Posterior vena cava (tissue), 2 donors: ENCODE measurements around the gene TPI1. TPM values are rescaled to one million over a fixed set of nuclear protein-coding genes. Genes with fewer than 3 reads are reported as not detected.
"Not testable (repeated sequence)": the region's sequence is repeated elsewhere in the genome, so short reads cannot be mapped to it uniquely, and the experiment has no call there.

ENCODE experiments used
- DNase-seq: peaks from one replicate; pipeline ENCODE4 v3.0.0-alpha.2; 2020; ENCODE audit warnings: low spot score
- intact Hi-C, 2 donors: fragments of 100-400 bp; cut with DNase I; formaldehyde crosslinking; loops; one replicate each; pipeline versions ENCODE4 v1.14.1 to v1.14.2; 2022 to 2023
- total RNA-seq, 2 donors: library from RNA; stranded (reverse); fragmentation: NEBNext Ultra II Directional; extraction: Animal tissue kit (Norgen Biotek cat#: 25700); gene quantifications; one replicate each; pipeline ENCODE4 v1.2.1, GENCODE V29; 2021
- donor health status: DM: yes; HTN: yes; CAD: no.
- donor health status: DM: yes; HTN: yes; CAD: no.

TPI1 gene
- total RNA-seq, 2 donors from 2014 or later, result 303 to 366 TPM

DNA sequence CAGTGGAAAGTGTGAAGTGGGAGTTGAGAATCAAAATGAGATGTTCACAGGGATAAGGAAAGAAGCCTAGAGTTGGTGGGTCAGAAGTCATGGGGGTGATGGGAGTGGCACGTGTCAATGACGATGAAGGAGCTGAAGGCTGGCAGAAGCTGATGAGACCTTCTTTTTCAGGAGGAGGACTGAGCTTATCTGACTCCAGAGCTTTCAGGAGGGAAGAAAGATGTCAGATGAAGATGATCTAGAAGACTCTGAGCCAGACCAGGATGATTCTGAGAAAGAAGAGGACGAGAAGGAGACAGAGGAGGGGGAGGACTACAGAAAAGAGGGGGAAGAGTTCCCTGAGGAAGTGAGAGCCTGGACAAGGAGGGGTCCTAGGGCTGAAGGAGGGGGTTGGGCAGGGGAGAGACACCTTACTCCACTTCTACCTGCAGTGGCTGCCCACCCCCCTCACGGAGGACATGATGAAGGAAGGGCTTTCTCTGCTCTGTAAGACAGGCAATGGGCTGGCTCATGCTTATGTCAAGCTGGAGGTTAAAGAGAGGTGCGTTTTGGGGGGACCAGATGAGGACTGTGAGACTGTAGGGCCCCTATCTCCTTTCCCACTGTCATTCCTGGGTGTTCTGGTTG lies 38.2 kb downstream of the TPI1 start:
- no peak for DNase-seq
- intact Hi-C loops, result no loop called here

DNA sequence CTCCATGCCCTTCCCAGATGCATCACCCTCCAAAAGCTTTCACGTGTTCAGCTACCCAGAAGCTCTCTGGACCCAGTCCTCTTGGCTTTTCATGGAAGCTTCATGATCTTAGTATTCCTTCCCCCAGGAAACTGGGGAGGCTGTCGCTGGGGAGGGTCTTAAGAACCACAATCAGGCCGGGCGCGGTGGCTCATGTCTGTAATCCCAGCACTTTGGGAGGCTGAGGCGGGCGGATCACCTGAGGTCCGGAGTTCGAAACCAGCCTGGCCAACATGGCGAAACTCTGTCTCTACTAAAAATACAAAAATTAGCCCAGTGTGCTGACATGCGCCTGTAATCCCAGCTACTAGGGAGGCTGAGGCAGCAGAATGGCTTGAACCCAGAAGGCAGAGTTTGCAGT lies 40.8 kb downstream of the TPI1 start:
- peak; percentile 69 for DNase-seq
- intact Hi-C loops, result not testable (repeated sequence)

DNA sequence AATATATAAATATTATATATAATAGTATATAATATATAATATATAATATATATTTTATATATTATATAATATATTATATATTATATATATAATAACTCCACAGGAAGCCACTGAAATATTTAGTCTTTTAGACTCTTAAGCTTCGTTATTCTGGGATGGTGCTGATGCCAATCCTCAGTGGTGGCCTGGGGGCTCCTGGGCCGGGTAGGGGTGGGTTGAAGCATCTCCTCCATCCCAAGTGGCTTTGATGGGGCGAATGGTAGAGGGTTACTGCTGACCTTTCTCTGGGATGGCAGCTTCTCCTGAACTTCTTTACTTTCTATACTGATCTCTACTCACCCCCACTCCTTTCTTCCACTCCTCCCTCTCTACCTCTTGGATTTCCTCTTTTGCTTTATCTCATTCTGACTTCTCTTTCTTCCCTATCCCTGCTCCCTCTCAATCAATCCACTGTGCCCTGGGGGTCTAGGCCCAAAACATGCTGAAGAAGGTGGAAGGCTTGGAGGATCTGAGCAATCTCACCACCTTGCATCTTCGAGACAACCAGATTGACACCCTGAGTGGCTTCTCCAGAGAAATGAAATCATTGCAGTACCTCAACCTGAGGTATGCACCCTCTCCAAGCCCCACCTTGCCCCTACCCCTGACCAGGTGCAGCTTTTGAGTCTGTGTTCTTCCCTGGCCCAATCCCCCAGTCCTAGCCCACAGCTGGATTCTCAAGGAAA lies 42.3 kb downstream of the TPI1 start:
- intact Hi-C loops, result no loop called here
- peak; percentile 30 for DNase-seq

DNA sequence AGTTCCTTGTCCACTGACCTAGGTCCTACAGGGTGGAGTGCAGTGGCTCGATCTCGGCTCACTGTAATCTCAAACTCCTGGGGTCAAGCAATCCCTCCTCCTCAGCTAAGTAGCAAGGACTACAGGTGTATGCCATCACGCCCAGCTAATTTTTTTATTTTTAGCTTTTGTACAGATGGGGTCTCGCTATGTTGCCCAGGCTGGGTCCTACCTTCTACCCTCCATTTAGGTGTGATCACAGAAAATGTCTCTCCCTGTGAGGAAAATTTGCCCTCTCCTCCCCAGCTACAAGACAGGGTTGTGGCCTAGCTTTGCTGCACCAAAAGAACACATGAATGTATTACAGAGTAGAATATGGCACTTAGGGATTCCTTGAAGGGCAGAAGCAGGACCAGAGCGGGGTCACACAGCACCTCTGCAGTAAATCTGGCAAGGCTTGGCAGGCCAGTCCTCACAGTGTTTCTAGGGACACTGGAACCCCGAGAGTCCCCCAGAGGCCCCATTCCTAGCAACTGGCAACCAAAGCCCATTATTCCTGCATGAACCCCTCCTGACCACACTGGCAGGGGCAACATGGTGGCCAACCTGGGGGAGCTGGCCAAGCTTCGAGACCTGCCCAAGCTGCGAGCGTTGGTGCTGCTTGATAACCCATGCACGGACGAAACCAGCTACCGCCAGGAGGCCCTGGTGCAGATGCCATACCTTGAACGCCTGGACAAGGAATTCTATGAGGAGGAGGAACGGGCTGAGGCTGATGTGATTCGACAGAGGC lies 45.0 kb downstream of the TPI1 start:
- intact Hi-C loops, result no loop called here
- DNase-seq, result peak; percentile 74

DNA sequence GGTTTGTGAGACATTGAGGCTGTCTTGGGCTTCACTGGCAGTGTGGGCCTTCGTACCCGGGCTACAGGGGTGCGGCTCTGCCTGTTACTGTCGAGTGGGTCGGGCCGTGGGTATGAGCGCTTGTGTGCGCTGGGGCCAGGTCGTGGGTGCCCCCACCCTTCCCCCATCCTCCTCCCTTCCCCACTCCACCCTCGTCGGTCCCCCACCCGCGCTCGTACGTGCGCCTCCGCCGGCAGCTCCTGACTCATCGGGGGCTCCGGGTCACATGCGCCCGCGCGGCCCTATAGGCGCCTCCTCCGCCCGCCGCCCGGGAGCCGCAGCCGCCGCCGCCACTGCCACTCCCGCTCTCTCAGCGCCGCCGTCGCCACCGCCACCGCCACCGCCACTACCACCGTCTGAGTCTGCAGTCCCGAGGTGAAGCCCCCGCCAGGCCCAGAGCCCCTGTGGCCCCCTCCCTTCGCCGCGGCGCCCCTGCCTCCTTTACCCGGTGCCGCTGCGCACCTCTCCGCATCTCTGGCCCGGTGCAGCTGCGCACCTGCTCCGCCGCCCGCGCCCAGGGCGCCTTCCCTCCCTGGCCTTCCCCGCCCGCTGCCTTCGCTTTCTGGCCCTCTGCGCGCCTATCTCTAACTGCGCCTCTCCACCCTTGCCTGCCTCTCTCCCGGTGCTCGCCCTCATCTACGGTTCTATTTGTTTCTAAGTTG lies 47.1 kb downstream of the TPI1 start, which contains the start of gene ENO2:
Gene ENO2, plus strand, starts transcription at position 335 of the 701 bp plus-strand sequence. CDS start 1,253 bp downstream, outside the sequence.
- peak; percentile 93 for DNase-seq
- intact Hi-C loops, result no loop called here

DNA sequence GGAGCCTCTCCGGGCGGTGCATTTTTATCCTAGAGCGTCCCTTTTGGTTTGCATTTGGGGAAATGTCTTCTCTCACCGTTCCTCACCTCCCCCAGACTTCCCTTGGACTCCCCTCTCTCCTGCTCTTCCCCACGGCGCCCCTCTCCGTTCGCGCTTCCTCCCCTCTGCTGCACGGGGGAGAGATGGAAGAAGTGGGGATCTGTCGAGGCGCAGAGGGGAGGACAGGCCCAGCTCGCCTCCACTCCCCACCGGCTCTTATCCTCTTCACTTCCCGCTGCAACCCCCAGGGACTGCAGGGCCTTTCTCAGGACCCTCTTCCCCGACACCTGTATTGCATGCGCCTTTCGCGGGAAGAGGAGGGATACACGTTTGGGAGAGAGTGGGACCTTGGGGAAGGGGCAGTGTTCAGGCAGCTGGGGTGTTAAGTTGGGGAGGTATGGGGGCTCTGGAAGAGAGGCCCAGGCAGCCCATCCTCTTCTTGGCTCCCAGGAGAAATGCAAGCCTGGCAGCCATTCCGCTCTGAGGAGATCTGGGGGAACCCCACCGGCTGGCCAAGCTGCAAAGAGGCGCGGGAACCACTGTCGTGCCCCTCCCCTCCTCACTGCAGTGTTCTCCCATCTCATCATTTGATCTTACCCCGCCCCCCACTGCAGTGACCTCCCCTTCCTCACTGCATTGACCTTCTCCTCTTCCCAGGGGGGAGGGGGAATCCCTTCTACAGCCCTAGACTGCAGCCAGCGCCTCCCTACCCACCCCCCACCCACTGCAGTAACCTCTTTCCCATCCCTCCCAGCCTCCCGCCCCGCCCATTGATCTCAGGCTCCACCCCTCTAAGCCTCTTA lies 47.8 kb downstream of the TPI1 start:
- intact Hi-C loops, result no loop called here
- DNase-seq, result peak; percentile 78

DNA sequence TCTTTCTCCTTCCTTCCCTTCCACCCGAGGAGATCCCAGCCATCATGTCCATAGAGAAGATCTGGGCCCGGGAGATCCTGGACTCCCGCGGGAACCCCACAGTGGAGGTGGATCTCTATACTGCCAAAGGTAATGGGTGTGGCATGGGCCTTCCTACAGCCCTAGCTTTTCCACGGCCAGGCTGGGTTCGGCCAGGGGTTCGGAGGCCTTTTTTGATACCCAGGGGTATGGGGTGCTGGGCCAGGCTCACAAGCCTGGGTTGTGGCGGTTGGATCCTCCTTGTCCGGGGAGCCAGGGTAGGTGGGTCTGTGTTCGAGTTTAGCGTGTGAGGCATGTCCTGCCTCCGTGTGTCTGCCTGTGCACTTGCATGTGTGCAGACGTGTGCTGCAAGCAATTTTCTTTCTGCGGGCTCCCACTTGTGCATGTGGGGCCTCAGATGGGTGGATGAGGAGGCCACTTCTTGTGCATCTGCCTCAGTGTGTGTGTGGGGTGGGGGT lies 48.5 kb downstream of the TPI1 start:
- intact Hi-C loops, result no loop called here
- DNase-seq, result no peak

DNA sequence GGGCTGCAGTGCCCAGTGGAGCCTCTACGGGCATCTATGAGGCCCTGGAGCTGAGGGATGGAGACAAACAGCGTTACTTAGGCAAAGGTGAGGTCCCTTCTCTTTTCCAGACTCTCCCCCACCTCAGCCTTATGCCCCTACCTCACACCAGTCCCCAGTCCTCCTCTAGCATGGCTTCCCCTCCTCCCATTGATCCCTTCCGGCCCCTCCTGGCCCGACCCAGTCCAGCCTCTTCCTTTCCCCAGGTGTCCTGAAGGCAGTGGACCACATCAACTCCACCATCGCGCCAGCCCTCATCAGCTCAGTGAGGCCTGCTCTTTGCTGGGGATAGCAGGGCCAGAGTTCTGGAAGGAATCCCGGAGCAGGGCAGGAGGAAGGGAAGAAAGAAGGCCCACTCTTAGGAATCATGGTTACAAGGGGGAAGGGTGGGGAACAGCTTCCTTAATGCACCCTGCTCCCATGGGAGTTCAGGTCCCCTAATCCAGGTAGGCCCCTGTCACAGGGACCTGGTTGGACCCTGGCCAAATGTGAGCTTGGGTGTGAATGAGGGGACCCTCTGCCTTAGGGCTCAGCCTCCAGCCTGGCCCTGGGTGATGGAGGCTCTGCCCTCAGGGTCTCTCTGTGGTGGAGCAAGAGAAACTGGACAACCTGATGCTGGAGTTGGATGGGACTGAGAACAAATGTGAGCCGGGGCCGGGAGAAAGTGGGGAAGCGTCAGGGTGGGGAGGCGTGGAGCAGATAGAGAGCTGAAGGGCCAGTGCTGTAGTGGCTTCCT lies 49.3 kb downstream of the TPI1 start:
- peak; percentile 76 for DNase-seq
- intact Hi-C loops, result no loop called here

DNA sequence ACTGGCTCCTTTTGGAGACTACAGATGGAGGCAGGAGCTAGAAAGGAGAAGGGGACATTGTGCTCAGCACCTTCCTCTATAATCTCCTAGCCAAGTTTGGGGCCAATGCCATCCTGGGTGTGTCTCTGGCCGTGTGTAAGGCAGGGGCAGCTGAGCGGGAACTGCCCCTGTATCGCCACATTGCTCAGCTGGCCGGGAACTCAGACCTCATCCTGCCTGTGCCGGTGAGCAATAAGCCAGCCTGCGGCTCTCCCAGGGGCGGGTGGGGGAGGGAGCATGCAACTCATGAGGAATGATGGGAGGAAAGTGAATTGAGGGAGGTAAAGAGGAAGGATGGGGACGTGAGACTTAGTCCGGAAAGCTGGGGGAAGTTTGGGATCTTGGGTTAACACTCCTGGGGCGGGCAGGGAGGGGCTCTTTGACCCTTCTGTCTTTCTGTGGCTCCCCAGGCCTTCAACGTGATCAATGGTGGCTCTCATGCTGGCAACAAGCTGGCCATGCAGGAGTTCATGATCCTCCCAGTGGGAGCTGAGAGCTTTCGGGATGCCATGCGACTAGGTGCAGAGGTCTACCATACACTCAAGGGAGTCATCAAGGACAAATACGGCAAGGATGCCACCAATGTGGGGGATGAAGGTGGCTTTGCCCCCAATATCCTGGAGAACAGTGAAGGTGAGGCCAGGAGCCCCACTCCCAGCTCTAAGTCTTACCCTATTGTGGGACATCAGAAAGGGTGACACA lies 50.3 kb downstream of the TPI1 start:
- DNase-seq, result peak; percentile 68
- intact Hi-C loops, result no loop called here

DNA sequence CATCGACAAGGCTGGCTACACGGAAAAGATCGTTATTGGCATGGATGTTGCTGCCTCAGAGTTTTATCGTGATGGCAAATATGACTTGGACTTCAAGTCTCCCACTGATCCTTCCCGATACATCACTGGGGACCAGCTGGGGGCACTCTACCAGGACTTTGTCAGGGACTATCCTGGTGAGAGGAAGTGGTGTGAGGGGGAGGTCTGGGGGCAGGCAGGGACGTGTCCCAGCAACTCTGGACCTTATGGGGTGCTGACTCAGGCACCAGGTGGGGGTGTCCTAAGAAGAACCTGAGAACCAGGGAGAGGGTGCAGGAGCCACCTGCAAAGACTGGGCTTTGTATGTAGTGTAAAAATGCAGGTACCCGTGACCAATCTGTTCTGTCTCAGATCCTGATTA lies 52.3 kb downstream of the TPI1 start:
- peak; percentile 26 for DNase-seq
- intact Hi-C loops, result no loop called here

Other genes with a start within 250 kb of the TPI1 start
- 1 to 10 TPM; 2.3 to 3.3 TPM for gene LPAR5, start 231.6 kb upstream of the TPI1 start, total RNA-seq
- gene ACRBP, start 220.1 kb upstream of the TPI1 start, total RNA-seq, result 1 to 10 TPM; 1.3 to 2.2 TPM
- gene ING4, start 204.4 kb upstream of the TPI1 start, total RNA-seq, result 10 to 100 TPM; 23.0 to 25.9 TPM
- gene ZNF384, start 178.2 kb upstream of the TPI1 start, total RNA-seq, result 10 to 100 TPM; 35.6 to 40.1 TPM
- gene PIANP, start 166.7 kb upstream of the TPI1 start, total RNA-seq, result under 1 TPM in 1 of 2 donors, not detected in 1; 0.69 TPM
- gene COPS7A, start 143.5 kb upstream of the TPI1 start, total RNA-seq, result 10 to 100 TPM; 46.0 to 54.5 TPM
- 100 to 1,000 TPM; 106 to 145 TPM for gene MLF2, start 114.4 kb upstream of the TPI1 start, total RNA-seq
- 100 to 1,000 TPM; 373 to 398 TPM for gene PTMS, start 101.2 kb upstream of the TPI1 start, total RNA-seq
- 1 to 10 TPM in 1 of 2 donors, under 1 TPM in 1; 0.57 to 1.2 TPM for gene LAG3, start 95.0 kb upstream of the TPI1 start, total RNA-seq
- 10 to 100 TPM; 12.9 to 36.0 TPM for gene CD4, start 78.0 kb upstream of the TPI1 start, total RNA-seq
- 1 to 10 TPM; 3.9 to 5.1 TPM for gene GPR162, start 45.7 kb upstream of the TPI1 start, total RNA-seq
- gene P3H3, start 39.1 kb upstream of the TPI1 start, total RNA-seq, result 10 to 100 TPM; 37.7 to 59.9 TPM
- 1 to 10 TPM; 3.6 to 4.0 TPM for gene GNB3, start 26.6 kb upstream of the TPI1 start, total RNA-seq
- gene CDCA3, start 16.2 kb upstream of the TPI1 start, total RNA-seq, result under 1 TPM; 0.46 to 0.52 TPM
- 10 to 100 TPM; 87.0 to 91.1 TPM for gene USP5, start 15.4 kb upstream of the TPI1 start, total RNA-seq
- 1 to 10 TPM; 4.9 to 6.9 TPM for gene SPSB2, start 5.8 kb downstream of the TPI1 start, total RNA-seq
- gene LRRC23, start 37.3 kb downstream of the TPI1 start, total RNA-seq, result 1 to 10 TPM; 5.3 to 6.7 TPM
- gene ENO2, start 47.0 kb downstream of the TPI1 start, total RNA-seq, result 10 to 100 TPM; 45.6 to 57.1 TPM
- gene ATN1, start 60.4 kb downstream of the TPI1 start, total RNA-seq, result 100 to 1,000 TPM in 1 of 2 donors, 10 to 100 TPM in 1; 97.0 to 106 TPM
- gene RNU7-1, start 76.3 kb downstream of the TPI1 start, total RNA-seq, result not detected
- gene C12orf57, start 76.5 kb downstream of the TPI1 start, total RNA-seq, result 100 to 1,000 TPM; 189 to 206 TPM
- gene PTPN6, start 83.8 kb downstream of the TPI1 start, total RNA-seq, result 10 to 100 TPM; 18.7 to 31.4 TPM
- 100 to 1,000 TPM in 1 of 2 donors, 10 to 100 TPM in 1; 98.8 to 110 TPM for gene PHB2, start 103.1 kb downstream of the TPI1 start, total RNA-seq
- 10 to 100 TPM; 38.4 to 43.9 TPM for gene EMG1, start 103.4 kb downstream of the TPI1 start, total RNA-seq
- 10 to 100 TPM; 24.2 to 29.0 TPM for gene LPCAT3, start 150.9 kb downstream of the TPI1 start, total RNA-seq
- gene C1S, start 193.2 kb downstream of the TPI1 start, total RNA-seq, result 100 to 1,000 TPM; 585 to 986 TPM
- 1,000 to 10,000 TPM; 1,008 to 1,686 TPM for gene C1R, start 224.9 kb downstream of the TPI1 start, total RNA-seq
- gene C1RL, start 241.7 kb downstream of the TPI1 start, total RNA-seq, result 100 to 1,000 TPM in 1 of 2 donors, 10 to 100 TPM in 1; 79.5 to 122 TPM